GM23338 (cell line): ENCODE data around the gene EML2. TPM values are rescaled to one million over a fixed set of nuclear protein-coding genes. Genes with fewer than 3 reads are reported as not detected.
"Not testable (repeated sequence)": the region's sequence is repeated elsewhere in the genome, so short reads cannot be mapped to it uniquely, and the experiment has no call there.

Experiments used
- ATAC-seq: fragments of 200-7000 bp; cut with Tn5 transposase; 3 replicates; pipeline ENCODE4 v1.9.1; 2020
- DNase-seq: peaks from one replicate; pipeline ENCODE4 v3.0.0-alpha.2; 2015; ENCODE audit warnings: low spot score
- H2AFZ ChIP-seq: fragments of 200-600 bp; sonication (generic); 2 replicates; pipeline ENCODE4 v1.8.0; 2016; ENCODE audit warnings: antibody characterized with exemption, mild to moderate bottlenecking, moderate library complexity
- H3F3A ChIP-seq: fragments of 200-600 bp; sonication (generic); replicated peaks from 2 replicates; pipeline ENCODE4 v1.8.0; 2017; ENCODE audit warnings: antibody characterized with exemption, mixed run types, low read depth
- H3K27ac ChIP-seq: fragments of 200-600 bp; sonication (generic); 2 replicates; pipeline ENCODE4 v1.6.1; 2016; ENCODE audit warnings: low read depth
- H3K27me3 ChIP-seq: fragments of 200-600 bp; sonication (generic); 2 replicates; pipeline ENCODE4 v1.8.0; 2016; ENCODE audit warnings: mild to moderate bottlenecking, mixed run types, moderate library complexity; ENCODE audit not compliant: insufficient read depth
- H3K36me3 ChIP-seq: fragments of 200-600 bp; sonication (generic); 2 replicates; pipeline ENCODE4 v1.8.0; 2016; ENCODE audit warnings: mild to moderate bottlenecking; ENCODE audit not compliant: insufficient read depth
- H3K4me1 ChIP-seq: fragments of 200-600 bp; sonication (generic); 2 replicates; pipeline ENCODE4 v1.8.0; 2016; ENCODE audit warnings: mild to moderate bottlenecking, moderate library complexity; ENCODE audit not compliant: insufficient read depth
- H3K4me2 ChIP-seq: fragments of 200-600 bp; sonication (generic); 2 replicates; pipeline ENCODE4 v1.7.1; 2017; ENCODE audit warnings: mixed run types
- H3K4me3 ChIP-seq: fragments of 200-600 bp; sonication (generic); 2 replicates; pipeline ENCODE4 v1.6.1; 2016; ENCODE audit warnings: mixed run types
- H3K79me2 ChIP-seq: fragments of 200-600 bp; sonication (generic); replicated peaks from 2 replicates; pipeline ENCODE4 v1.8.0; 2017; ENCODE audit warnings: mild to moderate bottlenecking; ENCODE audit not compliant: insufficient read depth
- H3K9me2 ChIP-seq: fragments of 200-600 bp; sonication (generic); 2 replicates; pipeline ENCODE4 v1.8.0; 2017; ENCODE audit not compliant: insufficient read depth
- H4K20me1 ChIP-seq: fragments of 200-600 bp; sonication (generic); replicated peaks from 2 replicates; pipeline ENCODE4 v1.8.0; 2017; ENCODE audit warnings: mild to moderate bottlenecking; ENCODE audit not compliant: insufficient read depth
- H3K27ac Mint-ChIP-seq: 2 replicates; pipeline ENCODE4 v1.8.0; 2020; ENCODE audit warnings: inconsistent platforms, mild to moderate bottlenecking, moderate library complexity, mixed read lengths
- H3K27me3 Mint-ChIP-seq: 3 replicates; pipeline ENCODE4 v1.8.0; 2022; ENCODE audit warnings: low read depth, mild to moderate bottlenecking, moderate library complexity, mixed read lengths, inconsistent platforms; ENCODE audit not compliant: insufficient read depth, poor library complexity
- H3K36me3 Mint-ChIP-seq: 3 replicates; pipeline ENCODE4 v1.8.0; 2021; ENCODE audit warnings: low read depth, mild to moderate bottlenecking, inconsistent platforms, moderate library complexity, mixed read lengths
- H3K4me1 Mint-ChIP-seq: 3 replicates; pipeline ENCODE4 v1.8.0; 2020; ENCODE audit warnings: mild to moderate bottlenecking, inconsistent platforms, mixed read lengths
- H3K4me3 Mint-ChIP-seq: 3 replicates; pipeline ENCODE4 v1.8.0; 2021; ENCODE audit warnings: moderate library complexity, mild to moderate bottlenecking, inconsistent platforms, mixed read lengths
- H3K9me3 Mint-ChIP-seq: 3 replicates; pipeline ENCODE4 v1.8.0; 2020; ENCODE audit warnings: moderate library complexity, mild to moderate bottlenecking, inconsistent platforms, mixed read lengths
- CREB1 ChIP-seq: fragments of 250-450 bp; sonication (Bioruptor Pico); IDR thresholded peaks from 2 replicates; pipeline ENCODE4 v1.5.0; 2020; ENCODE audit warnings: low read depth, mild to moderate bottlenecking, moderate library complexity
- JUNB ChIP-seq: IDR thresholded peaks from one replicate; pipeline ENCODE4 v1.6.1; 2016; ENCODE audit warnings: antibody characterized with exemption; ENCODE audit not compliant: unreplicated experiment
- POLR2AphosphoS5 ChIP-seq: IDR thresholded peaks from 2 replicates; pipeline ENCODE4 v1.6.1; 2016; ENCODE audit warnings: antibody characterized with exemption, low read depth
- polyA plus RNA-seq: library from polyadenylated mRNA; unstranded; fragments of >200 nt; fragmentation: Nextera tagmentation; extraction: Ambion mirVana; gene quantifications from 2 replicates; pipeline ENCODE4 v1.2.1, GENCODE V29; 2016
- total RNA-seq: library from RNA; depleted of rRNA; stranded (reverse); fragments of >200 nt; shearing (Covaris generic); gene quantifications from 2 replicates; pipeline ENCODE4 v1.2.3, GENCODE V29; 2014

The EML2 gene
- total and polyA plus RNA-seq, 2 experiments from 2014 or later = 7.1 to 33.9 TPM

GRCh38 chr19:45616704-45617017, 22.5 kb downstream of the EML2 start:
- peak overlapping the region; percentile 95 for H3K27ac Mint-ChIP-seq
- H3K9me3 Mint-ChIP-seq = no peaks in the 10 kb centered on the region
- Histone ChIP-seq H3K9me2 (no peaks in the 10 kb centered on the region), H3K27me3 (no peaks in the 10 kb centered on the region), H3K4me1 (peaks cover 11% of the 10 kb centered on the region; the same call in 1 of the 2 replicates), H3K4me3 (peak overlapping the region; percentile 95), H2AFZ (peak overlapping the region; percentile 49; the same call in 1 of the 2 replicates), H3F3A (0 out of 2 replicates have a peak, but pooled peaks cover 4% of the 10 kb centered on the region), H3K79me2 (no peaks in the 10 kb centered on the region), H3K27ac (peak overlapping the region; percentile 84; the same call in 1 of the 2 replicates), H4K20me1 (no peaks in the 10 kb centered on the region), H3K4me2 (peak overlapping the region; percentile 96), H3K36me3 (no peaks in the 10 kb centered on the region)
- peaks cover 13% of the 10 kb centered on the region for H3K27me3 Mint-ChIP-seq
- TF ChIP-seq JUNB (no peak), POLR2AphosphoS5 (0 out of 2 replicates have a peak, but pooled peaks have one; percentile 34)
- H3K36me3 Mint-ChIP-seq = peaks cover 25% of the 10 kb centered on the region; the same call in 2 of the 3 replicates
- H3K4me3 Mint-ChIP-seq = peak overlapping the region; percentile 92
- DNase-seq = peak; percentile 71
- peak; percentile 32 for ATAC-seq
- H3K4me1 Mint-ChIP-seq = peaks cover 14% of the 10 kb centered on the region

- H3K9me2 ChIP-seq = no peaks in the 10 kb centered on the region
- peak overlapping the region; percentile 83 for H2AFZ ChIP-seq
- peak overlapping the region; percentile 96 for H3K4me2 ChIP-seq
- peak; percentile 99 for DNase-seq
- H3K27me3 ChIP-seq = no peaks in the 10 kb centered on the region
- peak overlapping the region; percentile 95 for H3K4me3 ChIP-seq
- peak overlapping the region; percentile 96 for H3K27ac Mint-ChIP-seq
- H3K36me3 Mint-ChIP-seq = peaks cover 29% of the 10 kb centered on the region; the same call in 2 of the 3 replicates
- H3K27ac ChIP-seq = peak overlapping the region; percentile 92
- TF ChIP-seq CREB1 (CRISPR knock-in tag) (no peak), POLR2AphosphoS5 (peak; percentile 58)
- H3K79me2 ChIP-seq = no peaks in the 10 kb centered on the region
- peak; percentile 90 for ATAC-seq
- H3K4me3 Mint-ChIP-seq = peak overlapping the region; percentile 92
- no peaks in the 10 kb centered on the region for H4K20me1 ChIP-seq
- H3K4me1 Mint-ChIP-seq = peaks cover 14% of the 10 kb centered on the region
- H3K36me3 ChIP-seq = no peaks in the 10 kb centered on the region
- 0 out of 2 replicates have a peak, but pooled peaks cover 4% of the 10 kb centered on the region for H3F3A ChIP-seq
- peaks cover 11% of the 10 kb centered on the region; the same call in 1 of the 2 replicates for H3K4me1 ChIP-seq
- H3K27me3 Mint-ChIP-seq = peaks cover 13% of the 10 kb centered on the region
- H3K9me3 Mint-ChIP-seq = no peaks in the 10 kb centered on the region
Measured at GRCh38 chr19:45615795-45616703, 23.1 kb downstream of the EML2 start.

- H3K4me1 Mint-ChIP-seq = peaks cover 11% of the 10 kb centered on the region
- not testable (repeated sequence) for H3K9me2 ChIP-seq, H3K36me3 ChIP-seq, H3K27me3 ChIP-seq, H3K79me2 ChIP-seq, H3K4me1 ChIP-seq, H3K27me3 Mint-ChIP-seq, H2AFZ ChIP-seq, H3K9me3 Mint-ChIP-seq, ATAC-seq, DNase-seq, H3F3A ChIP-seq, H3K27ac Mint-ChIP-seq, H4K20me1 ChIP-seq, H3K27ac ChIP-seq
- peaks cover 31% of the 10 kb centered on the region; the same call in 2 of the 3 replicates for H3K36me3 Mint-ChIP-seq
- Histone ChIP-seq H3K4me2 (peak overlapping the region; percentile 87), H3K4me3 (peak overlapping the region; percentile 39; the same call in 1 of the 2 replicates)
- H3K4me3 Mint-ChIP-seq = peak overlapping the region; percentile 92
Measured at GRCh38 chr19:45615056-45615455, 24.1 kb downstream of the EML2 start.
